ENCODE results near the gene EMB.
"Not testable (repeated sequence)": the region's sequence is repeated elsewhere in the genome, so short reads cannot be mapped to it uniquely, and the experiment has no call there.

EMB gene

GRCh38 chr5:50421184-50421950 lies 19.7 kb downstream of the EMB start:
- DNase-seq = not testable (repeated sequence)

GRCh38 chr5:50420343-50420935 lies 20.6 kb downstream of the EMB start:
- DNase-seq = peak; percentile 10

DNA sequence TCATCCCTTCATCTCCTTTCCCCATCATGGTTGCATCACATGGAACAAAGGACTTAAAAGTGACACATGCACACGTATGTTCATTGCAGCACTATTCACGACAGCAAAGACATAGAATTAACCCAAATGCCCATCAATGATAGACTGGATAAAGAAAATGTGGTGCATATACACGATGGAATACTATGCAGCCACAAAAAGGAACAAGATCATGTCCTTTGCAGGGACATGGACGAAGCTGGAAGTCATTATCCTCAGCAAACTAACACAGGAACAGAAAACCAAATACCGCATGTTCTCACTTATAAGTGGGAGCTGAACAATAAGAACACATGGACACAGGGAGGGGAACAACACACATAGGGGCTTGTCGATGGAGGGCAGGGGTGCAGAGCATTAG lies 21.4 kb downstream of the EMB start:
- DNase-seq = not testable (repeated sequence)

DNA sequence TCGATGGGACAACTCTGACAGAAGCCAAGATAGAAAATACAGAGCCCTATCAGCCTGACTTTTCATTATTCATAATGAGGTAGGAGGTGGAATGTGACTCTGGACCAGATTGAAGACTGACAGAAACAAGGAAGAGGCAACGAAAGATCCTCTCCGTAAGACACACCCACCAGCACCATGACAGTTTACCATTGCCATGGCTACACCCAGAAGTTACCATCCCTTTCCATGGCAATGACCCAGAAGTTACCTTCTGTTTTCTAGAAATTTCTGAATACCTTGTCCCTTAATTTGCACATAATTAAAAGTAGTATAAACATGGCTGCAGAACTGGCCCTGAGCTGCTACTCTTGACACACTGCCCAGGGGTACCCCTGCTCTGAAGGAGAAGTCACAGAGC lies 24.5 kb downstream of the EMB start:
- DNase-seq = not testable (repeated sequence)

DNA sequence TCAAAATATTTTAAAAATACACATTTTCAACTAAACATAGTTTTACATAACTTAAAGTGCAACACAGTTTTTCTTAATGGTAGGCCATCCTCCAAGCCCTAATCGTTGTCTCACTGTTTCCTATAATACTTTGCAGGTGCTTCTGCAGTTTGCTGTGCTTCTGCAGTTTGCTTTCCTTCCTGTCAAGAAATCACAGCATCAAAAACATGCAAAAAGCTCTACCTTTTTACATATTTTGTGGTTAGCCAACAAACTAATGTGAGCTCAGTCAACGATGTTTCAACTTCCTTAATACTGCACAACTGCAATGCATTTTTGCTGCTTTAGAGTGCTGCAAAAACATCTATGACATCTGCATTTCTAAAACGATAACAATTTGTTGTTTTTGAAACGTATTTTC lies 25.2 kb downstream of the EMB start:
- DNase-seq = no peak

GRCh38 chr5:50410932-50411331 lies 30.2 kb downstream of the EMB start:
- DNase-seq = not testable (repeated sequence)

DNA sequence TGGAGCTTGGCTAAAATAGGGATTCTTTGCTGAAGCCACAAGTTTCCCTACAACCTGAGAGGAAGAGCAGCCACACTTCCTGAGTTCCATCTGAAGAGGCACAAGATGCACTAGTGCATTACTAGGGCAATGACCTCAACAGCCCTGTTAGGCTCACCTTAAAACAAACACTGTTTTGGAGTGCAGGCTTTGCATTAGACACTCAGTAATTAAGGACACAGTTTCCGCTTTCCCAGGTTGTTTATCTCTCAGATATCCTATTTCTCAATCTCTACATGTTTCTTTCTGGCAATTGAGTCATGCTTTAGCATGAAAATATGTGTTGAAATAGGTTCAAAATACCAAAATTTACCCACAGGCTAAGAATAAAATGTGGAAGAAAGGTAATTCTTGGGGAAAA lies 34.2 kb downstream of the EMB start:
- DNase-seq = peak; percentile 49

GRCh38 chr5:50401336-50401735 lies 39.8 kb downstream of the EMB start:
- DNase-seq = no peak

DNA sequence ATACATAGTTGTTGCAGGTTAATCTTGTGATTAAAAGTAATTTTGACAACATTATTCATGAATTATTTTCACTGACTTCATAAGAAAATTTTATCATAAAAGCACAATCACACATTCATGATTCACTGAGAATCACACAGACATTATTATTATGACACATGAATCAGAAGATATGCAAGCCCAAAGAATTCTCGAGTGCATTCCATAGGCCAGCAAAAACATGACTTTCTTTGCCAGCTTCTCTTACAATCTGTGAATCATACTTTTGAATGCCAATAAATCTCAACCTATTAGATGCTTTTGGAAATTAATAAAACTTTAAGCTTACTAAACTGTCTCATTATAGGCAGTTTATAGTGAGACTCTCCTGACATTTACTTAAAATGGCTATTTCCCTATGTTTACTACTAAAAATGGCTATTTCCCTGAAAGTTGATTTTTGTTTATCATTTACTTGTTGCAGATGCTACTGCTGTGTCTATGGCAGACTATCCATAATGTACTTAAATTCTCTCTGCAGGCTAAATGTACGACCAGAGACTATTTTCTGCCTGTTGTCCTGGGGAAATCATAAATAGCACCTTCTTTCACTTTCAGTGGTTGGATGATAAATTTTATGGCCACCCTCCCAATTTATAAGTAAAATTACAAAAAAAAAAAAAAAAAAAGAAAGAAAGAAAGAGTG lies 47.0 kb downstream of the EMB start:
- not testable (repeated sequence) for DNase-seq

GRCh38 chr5:50392289-50392688 lies 48.8 kb downstream of the EMB start:
- DNase-seq = not testable (repeated sequence)

- not testable (repeated sequence) for DNase-seq
Measured at GRCh38 chr5:50384381-50384780, 56.7 kb downstream of the EMB start.

GRCh38 chr5:50376696-50377095 lies 64.4 kb downstream of the EMB start:
- DNase-seq = not testable (repeated sequence)

- DNase-seq = not testable (repeated sequence)
Measured at GRCh38 chr5:50369287-50370033, 71.6 kb downstream of the EMB start.

DNA sequence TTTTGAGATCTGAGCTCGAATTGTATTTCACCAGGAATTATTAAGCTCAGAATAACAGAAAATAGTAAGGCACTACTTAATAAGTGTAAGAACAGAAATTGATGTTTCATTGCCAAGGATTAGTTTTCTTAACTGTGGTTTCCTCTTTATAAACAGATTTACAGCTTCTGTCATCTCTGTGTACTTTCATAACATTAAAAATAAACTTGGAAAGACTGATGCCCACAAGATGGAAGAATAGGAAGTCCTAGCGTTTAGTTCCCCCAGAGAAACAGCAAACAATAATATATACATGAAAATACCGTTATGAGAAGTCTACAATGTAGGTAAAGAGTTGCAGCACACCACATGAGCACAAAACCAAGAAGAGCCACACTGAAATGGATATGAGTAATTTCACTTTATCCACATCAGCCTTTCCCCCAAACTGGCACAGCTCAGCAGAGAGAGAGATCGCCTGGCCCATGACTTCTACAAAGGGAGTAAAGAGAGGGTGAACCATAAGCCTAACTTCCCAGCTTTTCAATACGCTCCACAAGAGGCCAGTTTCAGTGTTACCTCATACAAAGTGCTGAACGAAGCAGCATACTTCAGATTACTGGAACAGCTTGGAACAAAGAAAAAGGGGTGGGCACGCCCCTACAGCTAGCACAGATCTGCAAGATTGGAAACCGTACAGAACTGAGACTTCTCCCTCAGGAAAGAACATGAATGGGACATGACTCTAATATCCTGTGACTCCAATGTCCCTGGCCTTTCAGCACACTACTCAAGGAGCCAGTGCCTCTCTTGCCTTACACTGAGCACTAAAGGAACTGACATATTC lies 75.4 kb downstream of the EMB start:
- DNase-seq = no peak

DNA sequence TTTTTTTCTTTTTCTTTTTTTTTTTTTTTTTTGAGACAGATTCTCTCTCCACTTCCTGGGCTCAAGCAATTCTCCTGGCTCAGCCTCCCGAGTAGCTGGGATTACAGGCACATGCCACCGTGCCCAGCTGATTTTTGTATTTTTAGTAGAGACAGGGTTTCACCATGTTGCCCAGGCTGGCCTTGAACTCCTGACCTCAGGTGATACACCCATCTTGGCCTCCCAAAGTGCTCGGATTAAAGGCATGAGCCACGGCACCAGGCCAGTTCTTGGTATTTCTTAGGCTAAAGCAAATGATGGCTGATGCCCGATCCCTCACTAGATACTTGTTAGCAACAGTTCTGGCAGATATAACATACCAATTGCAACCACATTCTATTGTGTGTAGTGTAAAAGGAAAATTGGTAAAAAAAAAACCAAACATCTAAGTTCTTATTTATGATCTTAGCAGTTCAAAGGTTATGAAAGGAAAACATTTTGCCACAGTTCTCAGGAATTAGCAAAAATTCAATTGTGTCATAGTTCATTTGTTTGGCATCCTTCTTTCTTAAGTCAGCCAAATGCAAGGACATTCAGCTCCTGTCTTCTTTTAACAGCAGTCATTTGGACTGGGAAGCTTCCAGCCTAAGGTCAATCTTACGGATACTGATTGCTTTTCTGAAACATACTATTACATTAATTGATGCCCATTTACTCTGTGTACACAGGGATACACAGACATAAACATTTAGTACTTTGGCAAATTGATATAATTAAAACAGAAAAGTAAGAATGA lies 76.4 kb downstream of the EMB start:
- not testable (repeated sequence) for DNase-seq

DNA sequence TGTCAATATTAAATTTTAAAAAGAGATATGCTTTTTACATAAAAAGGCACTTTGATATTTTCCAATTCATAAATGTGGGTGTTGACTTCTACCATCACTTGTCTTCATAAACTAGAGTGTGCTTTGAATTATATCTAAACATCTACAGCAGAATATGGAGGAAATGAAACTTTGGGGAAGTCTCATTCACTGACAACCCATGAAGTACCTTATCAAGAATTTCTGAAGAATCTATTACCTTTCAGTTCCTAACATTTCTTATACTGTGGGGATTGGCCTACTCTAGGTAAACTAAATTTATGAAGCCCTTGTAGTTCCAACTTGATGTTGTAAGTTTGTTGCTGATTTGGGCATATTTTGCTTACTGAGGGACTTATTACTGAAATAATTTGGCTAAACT lies 81.9 kb downstream of the EMB start:
- no peak for DNase-seq

- DNase-seq = no peak
Measured at GRCh38 chr5:50352382-50352781, 88.7 kb downstream of the EMB start.
